B cell (primary cell): ENCODE measurements around the gene CHKB. TPM values are rescaled to one million over a fixed set of nuclear protein-coding genes. Genes with fewer than 3 reads are reported as not detected.

Source experiments
- ATAC-seq: fragments of 200-7000 bp; cut with Tn5 transposase; one replicate; pipeline ENCODE4 v1.10.0; 2021; ENCODE audit warnings: low read depth, mild to moderate bottlenecking, moderate number of reproducible peaks, moderate library complexity
- CTCF ChIA-PET: fragments of 350-600 bp; sonication (Branson Sonifier 250); formaldehyde crosslinking; loops from one replicate; lab custom pipeline; 2021; ENCODE audit warnings: antibody characterized with exemption, inconsistent platforms; lab: Charles Lee
- POLR2A ChIA-PET: fragments of 350-600 bp; sonication (Branson Sonifier 250); formaldehyde crosslinking; loops from one replicate; lab custom pipeline; 2021; ENCODE audit warnings: antibody characterized with exemption; lab: Charles Lee
- DNase-seq: peaks from one replicate; pipeline ENCODE4 v3.0.0; 2013
- H2AFZ ChIP-seq: 2 replicates; pipeline ENCODE4 v1.6.1; 2012; ENCODE audit warnings: mild to moderate bottlenecking, low read depth, low read length; ENCODE audit not compliant: insufficient read depth, poor library complexity, severe bottlenecking
- H3K27ac ChIP-seq, 2 donors: 1 replicate in 1 of 2; 2 replicates in 1 of 2; pipeline ENCODE4 v1.5.1; 2012 to 2013; ENCODE audit warnings: low read length in 2 of 2, mild to moderate bottlenecking in 2 of 2, moderate library complexity in 1 of 2
- H3K27me3 ChIP-seq, 4 experiments: fragments of 200-600 bp in 1 of 4; sonication (generic) in 1 of 4; replicated peaks in 1 of 4; 1 replicate in 2 of 4; 2 replicates in 2 of 4; pipeline versions ENCODE4 v1.6.1 to v1.7.0; 2013 to 2016; ENCODE audit warnings: low read length in 3 of 4, mild to moderate bottlenecking in 2 of 4, mixed read lengths in 1 of 4, moderate library complexity in 1 of 4; ENCODE audit not compliant: insufficient read depth in 4 of 4, control insufficient read depth in 3 of 4; ENCODE audit errors: control extremely low read depth in 1 of 4
- H3K36me3 ChIP-seq, 2 experiments: replicated peaks in 1 of 2; 1 replicate in 1 of 2; 2 replicates in 1 of 2; pipeline versions ENCODE4 v1.6.1 to v1.7.1; 2013; ENCODE audit warnings: low read length in 1 of 2; ENCODE audit not compliant: insufficient read depth in 2 of 2, control insufficient read depth in 1 of 2; ENCODE audit errors: control extremely low read depth in 1 of 2, extremely low read depth in 1 of 2
- H3K4me1 ChIP-seq, 2 donors: fragments of 200-600 bp in 1 of 2; sonication (generic) in 1 of 2; 1 replicate in 1 of 2; 2 replicates in 1 of 2; pipeline versions ENCODE4 v1.5.1 to v1.6.1; 2013 to 2017; ENCODE audit warnings: low read length in 2 of 2; ENCODE audit not compliant: control insufficient read depth in 2 of 2, insufficient read depth in 2 of 2
- H3K4me2 ChIP-seq: replicated peaks from 2 replicates; pipeline ENCODE3; 2012; ENCODE audit warnings: mild to moderate bottlenecking, low read depth, low read length; ENCODE audit not compliant: poor library complexity, severe bottlenecking
- H3K4me3 ChIP-seq, 5 experiments: fragments of 200-600 bp in 1 of 5; sonication (generic) in 1 of 5; 1 replicate in 3 of 5; 2 replicates in 2 of 5; pipeline versions ENCODE4 v1.5.1 to v1.7.0; 2011 to 2016; ENCODE audit warnings: low read length in 4 of 5, mild to moderate bottlenecking in 4 of 5, low read depth in 2 of 5, control low read depth in 1 of 5, moderate library complexity in 1 of 5; ENCODE audit not compliant: insufficient read depth in 1 of 5; ENCODE audit errors: control extremely low read depth in 1 of 5, extremely low read depth in 1 of 5
- H3K79me2 ChIP-seq: fragments of 200-600 bp; sonication (generic); one replicate; pipeline ENCODE4 v1.6.0; 2016; ENCODE audit warnings: low read length; ENCODE audit not compliant: control insufficient read depth, insufficient read depth
- H3K9ac ChIP-seq: fragments of 200-600 bp; sonication (generic); 2 replicates; pipeline ENCODE4 v1.6.1; 2017; ENCODE audit warnings: mild to moderate bottlenecking, low read length, moderate library complexity
- H3K9me3 ChIP-seq, 3 donors: one replicate each; pipeline versions ENCODE4 v1.6.1 to v1.7.1; 2013; ENCODE audit warnings: low read length in 2 of 3; ENCODE audit not compliant: control insufficient read depth in 2 of 3, insufficient read depth in 1 of 3; ENCODE audit errors: control extremely low read depth in 1 of 3
- H4K20me1 ChIP-seq: 2 replicates; pipeline ENCODE4 v1.6.0; 2012; ENCODE audit warnings: mild to moderate bottlenecking, low read length; ENCODE audit not compliant: insufficient read depth, control insufficient read depth, poor library complexity, severe bottlenecking
- H3K27ac Mint-ChIP-seq: one replicate; pipeline ENCODE4 v1.8.0; 2021; ENCODE audit warnings: mixed read lengths
- H3K27me3 Mint-ChIP-seq: one replicate; pipeline ENCODE4 v1.8.0; 2021; ENCODE audit warnings: mixed read lengths
- H3K4me1 Mint-ChIP-seq: one replicate; pipeline ENCODE4 v1.8.0; 2021; ENCODE audit warnings: mixed read lengths
- H3K4me3 Mint-ChIP-seq: one replicate; pipeline ENCODE4 v1.8.0; 2021; ENCODE audit warnings: mixed read lengths
- H3K9me3 Mint-ChIP-seq: one replicate; pipeline ENCODE4 v1.8.0; 2022; ENCODE audit warnings: mixed read lengths; ENCODE audit not compliant: insufficient read depth
- EZH2 ChIP-seq: IDR thresholded peaks from 2 replicates; pipeline ENCODE4 v1.6.1; 2012; ENCODE audit warnings: borderline replicate concordance, low read depth, mild to moderate bottlenecking, moderate library complexity, low read length; ENCODE audit not compliant: insufficient read depth, poor library complexity, severe bottlenecking
- WGBS: methylation state at CpG from one replicate; pipeline ENCODE4 v1.1.5; 2013; ENCODE audit warnings: missing lambda C conversion rate; ENCODE audit not compliant: insufficient coverage; 5-methylcytosine and 5-hydroxymethylcytosine counted together
- intact Hi-C: fragments of 100-400 bp; cut with micrococcal nuclease; formaldehyde crosslinking; loops from one replicate; pipeline ENCODE4 v1.10.0; 2022
- polyA plus RNA-seq: library from polyadenylated mRNA; depleted of rRNA; stranded (reverse); fragments of >200 nt; gene quantifications from 2 replicates; pipeline ENCODE4 v1.2.3, GENCODE V29; 2012
- total RNA-seq, 2 donors: library from RNA; stranded (reverse); fragments of 120-200 nt in 1 of 2; gene quantifications; 1 replicate in 1 of 2; 2 replicates in 1 of 2; pipeline versions ENCODE4 v1.2.3 to v1.2.4, GENCODE V29; 2013 to 2022
- TF ChIP-seq, protein P1 (sequence below): fragments of 200-600 bp; IDR thresholded peaks from one replicate; pipeline ENCODE4 v1.8.0; 2022; ENCODE audit warnings: antibody characterized with exemption, mild to moderate bottlenecking

CHKB gene
- total and polyA plus RNA-seq, 2 donors (not counting 1 experiment from before 2014, with no cell fraction given) = 238 to 309 TPM

DNA sequence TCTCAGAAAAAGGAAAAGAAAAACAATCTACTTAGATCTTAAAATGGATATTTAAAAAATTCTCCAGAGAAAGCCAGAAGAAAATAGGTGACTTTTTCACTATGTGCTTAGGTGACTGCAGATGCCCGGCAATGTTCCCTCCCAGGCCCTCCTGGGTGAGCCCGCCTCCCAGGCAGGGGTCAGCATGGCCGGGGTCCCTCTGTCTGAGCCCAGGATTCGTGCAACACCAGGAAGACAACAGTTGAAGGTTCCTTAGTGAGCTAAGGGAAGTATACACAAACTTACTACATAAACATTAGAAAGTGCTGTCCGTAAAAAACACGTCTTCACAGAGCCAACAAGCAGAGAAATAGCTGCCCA is 29.5 kb upstream of the CHKB start:
- H3K36me3 ChIP-seq = no peaks in the 10 kb centered on the region
- no peak for DNase-seq
- Mint-ChIP-seq H3K4me1 (peaks cover 1% of the 10 kb centered on the region), H3K9me3 (no peaks in the 10 kb centered on the region), H3K4me3 (no peak overlapping the region), H3K27me3 (peaks cover 36% of the 10 kb centered on the region), H3K27ac (no peak overlapping the region)
- peaks cover 0 to 9% (median 0%) of the 10 kb centered on the region in 3 donors for H3K9me3 ChIP-seq
- ATAC-seq = no peak
- H3K4me3 ChIP-seq = no peak overlapping the region
- H3K4me2 ChIP-seq = no peak overlapping the region
- no peaks in the 10 kb centered on the region for H3K4me1 ChIP-seq
- no peaks in the 10 kb centered on the region for H3K79me2 ChIP-seq
- TF ChIP-seq, protein P1, sequence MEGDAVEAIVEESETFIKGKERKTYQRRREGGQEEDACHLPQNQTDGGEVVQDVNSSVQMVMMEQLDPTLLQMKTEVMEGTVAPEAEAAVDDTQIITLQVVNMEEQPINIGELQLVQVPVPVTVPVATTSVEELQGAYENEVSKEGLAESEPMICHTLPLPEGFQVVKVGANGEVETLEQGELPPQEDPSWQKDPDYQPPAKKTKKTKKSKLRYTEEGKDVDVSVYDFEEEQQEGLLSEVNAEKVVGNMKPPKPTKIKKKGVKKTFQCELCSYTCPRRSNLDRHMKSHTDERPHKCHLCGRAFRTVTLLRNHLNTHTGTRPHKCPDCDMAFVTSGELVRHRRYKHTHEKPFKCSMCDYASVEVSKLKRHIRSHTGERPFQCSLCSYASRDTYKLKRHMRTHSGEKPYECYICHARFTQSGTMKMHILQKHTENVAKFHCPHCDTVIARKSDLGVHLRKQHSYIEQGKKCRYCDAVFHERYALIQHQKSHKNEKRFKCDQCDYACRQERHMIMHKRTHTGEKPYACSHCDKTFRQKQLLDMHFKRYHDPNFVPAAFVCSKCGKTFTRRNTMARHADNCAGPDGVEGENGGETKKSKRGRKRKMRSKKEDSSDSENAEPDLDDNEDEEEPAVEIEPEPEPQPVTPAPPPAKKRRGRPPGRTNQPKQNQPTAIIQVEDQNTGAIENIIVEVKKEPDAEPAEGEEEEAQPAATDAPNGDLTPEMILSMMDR = no peak
- no peak for TF ChIP-seq EZH2
- intact Hi-C loops = no loop called here
- H3K9ac ChIP-seq = no peak overlapping the region
- ChIA-PET POLR2A (no interaction called here), CTCF (no interaction called here)
- no peak overlapping the region for H3K27ac ChIP-seq
- H4K20me1 ChIP-seq = no peaks in the 10 kb centered on the region
- WGBS = 81% methylated on average over 3 of the region's 6 CpGs
- peaks cover 0 to 21% (median 0%) of the 10 kb centered on the region in 4 experiments for H3K27me3 ChIP-seq
- H2AFZ ChIP-seq = no peak overlapping the region

DNA sequence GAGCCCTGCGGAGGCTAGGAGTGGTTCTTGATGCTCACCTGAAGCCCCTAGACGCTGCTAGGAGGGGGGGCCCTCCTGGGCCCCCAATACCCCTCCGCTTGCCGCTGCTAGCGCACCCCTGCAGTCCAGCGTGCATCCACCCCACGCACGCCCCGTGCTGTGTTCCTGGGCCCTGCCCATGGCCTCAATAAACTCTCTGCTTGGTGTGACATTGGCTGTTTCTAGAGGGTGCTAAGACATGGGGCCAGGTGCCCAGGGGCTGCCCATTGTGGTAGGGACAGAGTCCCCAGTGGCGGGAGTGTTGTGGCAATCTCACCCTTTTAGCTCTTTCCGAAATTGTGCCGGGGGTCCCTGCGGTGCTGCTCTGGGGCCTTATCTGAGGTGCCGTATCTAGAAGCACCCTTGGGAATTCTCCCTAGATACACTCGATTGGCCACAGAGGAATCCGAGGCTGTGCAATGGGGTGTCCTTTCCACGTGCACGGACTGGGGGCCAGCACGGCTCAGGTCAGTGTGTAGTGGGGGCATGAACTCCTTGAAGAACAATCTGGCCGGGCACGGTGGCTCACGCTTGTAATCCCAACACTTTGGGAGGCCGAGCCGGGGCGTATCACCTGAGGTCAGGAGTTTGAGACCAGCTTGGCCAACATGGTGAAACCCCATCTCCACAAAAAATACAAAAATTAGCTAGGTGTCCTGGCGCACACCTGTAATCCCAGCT is 28.9 kb upstream of the CHKB start:
- no peak for TF ChIP-seq EZH2
- TF ChIP-seq, protein P1 = no peak
- Mint-ChIP-seq H3K9me3 (no peaks in the 10 kb centered on the region), H3K4me1 (peaks cover 1% of the 10 kb centered on the region), H3K27ac (no peak overlapping the region), H3K4me3 (no peak overlapping the region), H3K27me3 (peaks cover 38% of the 10 kb centered on the region)
- Histone ChIP-seq H2AFZ (no peak overlapping the region), H3K4me1 (no peaks in the 10 kb centered on the region), H3K27me3 (peaks cover 0 to 28% (median under 1%) of the 10 kb centered on the region in 4 experiments), H3K4me2 (no peak overlapping the region), H4K20me1 (no peaks in the 10 kb centered on the region), H3K79me2 (no peaks in the 10 kb centered on the region), H3K4me3 (no peak overlapping the region), H3K9ac (no peak overlapping the region), H3K36me3 (no peaks in the 10 kb centered on the region), H3K9me3 (peaks cover 0 to 9% (median 0%) of the 10 kb centered on the region in 3 donors), H3K27ac (no peak overlapping the region)
- no peak for DNase-seq
- ATAC-seq = no peak
- CTCF ChIA-PET = no interaction called here
- 93% methylated on average over 26 of the region's 26 CpGs for WGBS
- POLR2A ChIA-PET = no interaction called here
- intact Hi-C loops = no loop called here
